ENCODE measurements around the gene ABR.

DNA sequence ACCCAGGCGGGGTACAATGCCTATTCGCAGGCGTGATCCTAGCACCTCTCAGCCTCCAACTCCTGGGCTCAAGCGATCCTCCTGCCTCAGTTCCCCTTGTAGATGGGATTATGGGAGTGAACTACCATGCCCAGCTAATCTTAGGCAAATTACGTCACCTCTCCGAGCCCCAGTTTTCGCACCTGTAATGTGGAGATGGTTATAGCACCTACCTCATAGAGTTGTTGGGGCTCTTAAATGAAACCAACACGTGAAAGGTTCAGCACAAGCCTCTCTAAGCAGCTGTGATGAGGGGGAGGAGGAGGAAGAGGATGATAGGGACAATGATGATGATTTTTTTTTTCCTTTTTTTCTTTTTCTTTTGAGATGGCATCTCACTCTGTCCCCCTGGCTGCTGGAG, 59.9 kb downstream of the ABR start:
- TF ChIP-seq, protein P1, sequence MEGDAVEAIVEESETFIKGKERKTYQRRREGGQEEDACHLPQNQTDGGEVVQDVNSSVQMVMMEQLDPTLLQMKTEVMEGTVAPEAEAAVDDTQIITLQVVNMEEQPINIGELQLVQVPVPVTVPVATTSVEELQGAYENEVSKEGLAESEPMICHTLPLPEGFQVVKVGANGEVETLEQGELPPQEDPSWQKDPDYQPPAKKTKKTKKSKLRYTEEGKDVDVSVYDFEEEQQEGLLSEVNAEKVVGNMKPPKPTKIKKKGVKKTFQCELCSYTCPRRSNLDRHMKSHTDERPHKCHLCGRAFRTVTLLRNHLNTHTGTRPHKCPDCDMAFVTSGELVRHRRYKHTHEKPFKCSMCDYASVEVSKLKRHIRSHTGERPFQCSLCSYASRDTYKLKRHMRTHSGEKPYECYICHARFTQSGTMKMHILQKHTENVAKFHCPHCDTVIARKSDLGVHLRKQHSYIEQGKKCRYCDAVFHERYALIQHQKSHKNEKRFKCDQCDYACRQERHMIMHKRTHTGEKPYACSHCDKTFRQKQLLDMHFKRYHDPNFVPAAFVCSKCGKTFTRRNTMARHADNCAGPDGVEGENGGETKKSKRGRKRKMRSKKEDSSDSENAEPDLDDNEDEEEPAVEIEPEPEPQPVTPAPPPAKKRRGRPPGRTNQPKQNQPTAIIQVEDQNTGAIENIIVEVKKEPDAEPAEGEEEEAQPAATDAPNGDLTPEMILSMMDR (IDR thresholded peaks at IDR 0.05; ENCODE audit: low read length), result no peak
- no peak for TF ChIP-seq EZH2phosphoT487 (IDR thresholded peaks at IDR 0.05; ENCODE audit: low read length)
- TF ChIP-seq EZH2 (optimal IDR thresholded peaks at IDR 0.05; ENCODE audit: low read depth, low read length), result no peak

Measured in MM.1S (cell line).